Measurements from ENCODE around the gene LRCOL1. TPM values are rescaled to one million over a fixed set of nuclear protein-coding genes. Genes with fewer than 3 reads are reported as not detected.

The LRCOL1 gene
- total and polyA plus RNA-seq, 12 donors: 0.22 to 1.4 (median 1.2) TPM; not detected in 5

DNA sequence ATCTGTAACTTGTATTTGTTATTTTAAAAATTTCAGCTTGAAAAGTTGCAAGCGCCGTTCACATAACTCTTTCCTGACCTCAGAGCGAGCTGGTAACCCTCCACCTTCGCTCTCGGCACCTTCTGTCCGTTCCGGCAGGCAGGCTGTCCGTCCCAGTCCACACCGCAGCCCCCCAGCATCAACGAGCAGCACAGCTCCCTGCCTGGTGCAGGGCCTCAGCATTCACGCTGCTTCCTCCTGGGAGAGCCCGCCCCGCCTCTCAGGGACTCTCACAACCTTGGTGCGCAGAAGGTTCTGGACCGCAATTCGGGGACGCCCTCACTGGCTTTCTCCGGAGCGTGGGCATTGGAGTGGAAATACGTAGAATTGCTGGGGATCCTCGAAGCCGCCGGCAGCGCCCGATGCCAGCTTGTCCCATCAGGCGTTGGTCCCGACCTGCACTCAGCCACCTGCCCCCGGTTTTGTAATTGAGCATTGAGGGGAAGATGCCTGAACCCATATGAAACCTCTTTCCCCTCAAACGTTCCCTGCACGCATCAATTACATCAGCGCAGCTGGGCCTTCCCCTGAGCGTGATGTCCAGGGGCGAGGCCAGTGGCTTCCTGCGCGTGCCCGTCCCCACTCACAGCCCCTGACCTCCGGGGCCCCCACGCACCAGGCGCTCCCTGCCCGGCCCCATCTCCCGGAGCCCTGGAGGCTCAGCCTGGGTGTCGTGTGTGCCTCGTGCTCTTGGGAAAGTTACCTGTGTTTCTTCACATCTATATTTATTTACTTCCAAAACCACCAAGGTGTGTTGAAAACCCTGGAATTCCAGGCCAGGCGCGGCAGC, 19.1 kb downstream of the LRCOL1 start:
- Histone ChIP-seq H3K36me3 (replicated peaks in 1 of 2) (no peaks in the 10 kb centered on the region), H3K4me3 (no peak overlapping the region), H3K27me3 (no peaks in the 10 kb centered on the region), H3K9me3 (replicated peaks in 1 of 3) (no peaks in the 10 kb centered on the region), H3K27ac (no peak overlapping the region), H3K4me1 (replicated peaks in 1 of 2) (peaks cover 0 to 5% of the 10 kb centered on the region in 2 donors)
- 90 to 94% (median 91%) methylated on average over 37 to 45 of the region's 45 CpGs for WGBS, 4 donors
- DNase-seq: no peak
- TF ChIP-seq, protein P1, sequence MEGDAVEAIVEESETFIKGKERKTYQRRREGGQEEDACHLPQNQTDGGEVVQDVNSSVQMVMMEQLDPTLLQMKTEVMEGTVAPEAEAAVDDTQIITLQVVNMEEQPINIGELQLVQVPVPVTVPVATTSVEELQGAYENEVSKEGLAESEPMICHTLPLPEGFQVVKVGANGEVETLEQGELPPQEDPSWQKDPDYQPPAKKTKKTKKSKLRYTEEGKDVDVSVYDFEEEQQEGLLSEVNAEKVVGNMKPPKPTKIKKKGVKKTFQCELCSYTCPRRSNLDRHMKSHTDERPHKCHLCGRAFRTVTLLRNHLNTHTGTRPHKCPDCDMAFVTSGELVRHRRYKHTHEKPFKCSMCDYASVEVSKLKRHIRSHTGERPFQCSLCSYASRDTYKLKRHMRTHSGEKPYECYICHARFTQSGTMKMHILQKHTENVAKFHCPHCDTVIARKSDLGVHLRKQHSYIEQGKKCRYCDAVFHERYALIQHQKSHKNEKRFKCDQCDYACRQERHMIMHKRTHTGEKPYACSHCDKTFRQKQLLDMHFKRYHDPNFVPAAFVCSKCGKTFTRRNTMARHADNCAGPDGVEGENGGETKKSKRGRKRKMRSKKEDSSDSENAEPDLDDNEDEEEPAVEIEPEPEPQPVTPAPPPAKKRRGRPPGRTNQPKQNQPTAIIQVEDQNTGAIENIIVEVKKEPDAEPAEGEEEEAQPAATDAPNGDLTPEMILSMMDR (IDR thresholded peaks at IDR 0.05): no peak
- no peak for TF ChIP-seq POLR2A (IDR thresholded peaks at IDR 0.05)
- intact Hi-C loops (cut with DNase I): no loop called here

DNA sequence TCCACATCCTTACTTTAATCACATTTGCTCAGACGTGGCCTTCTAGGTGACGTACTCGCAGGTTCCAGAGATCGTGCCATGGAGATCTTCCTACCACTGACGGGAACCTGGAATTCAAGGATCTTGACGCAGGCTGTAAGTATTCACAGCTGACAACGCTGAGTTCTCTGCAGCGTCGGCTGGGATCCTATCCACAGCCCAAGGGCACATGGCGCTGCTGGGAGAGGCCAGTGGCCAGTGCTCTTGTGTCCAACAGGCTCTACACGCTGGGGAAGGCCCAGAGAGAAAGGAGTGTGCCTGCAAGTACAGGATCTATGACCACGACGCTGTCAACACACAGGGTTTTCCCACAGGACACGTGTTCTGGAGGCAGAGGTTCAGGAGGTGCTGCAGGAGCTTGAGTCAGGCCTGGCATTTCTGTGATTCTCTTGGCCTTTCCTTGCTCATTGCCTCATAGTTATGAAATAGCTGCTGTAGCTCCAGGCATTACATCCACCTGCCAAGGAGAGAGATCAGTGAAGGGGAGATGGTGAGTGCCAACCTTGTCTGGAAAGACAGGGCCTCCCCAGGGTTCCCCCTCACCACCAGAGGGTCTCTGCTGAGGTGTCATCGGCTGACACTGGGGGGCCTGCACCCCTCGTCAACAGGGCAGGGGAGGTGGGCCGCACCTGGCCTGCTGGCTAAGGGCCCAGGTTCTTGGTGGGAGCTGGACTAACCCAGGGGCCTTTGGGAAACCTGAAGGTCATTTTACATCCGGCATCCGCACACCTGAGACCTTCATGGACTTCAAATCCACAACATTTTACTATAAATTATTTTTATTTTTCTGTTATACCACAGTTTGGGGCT, 21.3 kb downstream of the LRCOL1 start:
- Histone ChIP-seq H3K4me1 (replicated peaks in 1 of 2) (peaks cover 0 to 5% of the 10 kb centered on the region in 2 donors), H3K9me3 (replicated peaks in 1 of 3) (no peaks in the 10 kb centered on the region), H3K4me3 (no peak overlapping the region), H3K27ac (no peak overlapping the region), H3K36me3 (replicated peaks in 1 of 2) (no peaks in the 10 kb centered on the region), H3K27me3 (no peaks in the 10 kb centered on the region)
- intact Hi-C loops (cut with DNase I): no loop called here
- TF ChIP-seq, protein P1 (IDR thresholded peaks at IDR 0.05): no peak
- no peak for TF ChIP-seq POLR2A (IDR thresholded peaks at IDR 0.05)
- 90 to 96% (median 93%) methylated on average over 17 to 19 of the region's 19 CpGs for WGBS, 4 donors
- DNase-seq: no peak

DNA sequence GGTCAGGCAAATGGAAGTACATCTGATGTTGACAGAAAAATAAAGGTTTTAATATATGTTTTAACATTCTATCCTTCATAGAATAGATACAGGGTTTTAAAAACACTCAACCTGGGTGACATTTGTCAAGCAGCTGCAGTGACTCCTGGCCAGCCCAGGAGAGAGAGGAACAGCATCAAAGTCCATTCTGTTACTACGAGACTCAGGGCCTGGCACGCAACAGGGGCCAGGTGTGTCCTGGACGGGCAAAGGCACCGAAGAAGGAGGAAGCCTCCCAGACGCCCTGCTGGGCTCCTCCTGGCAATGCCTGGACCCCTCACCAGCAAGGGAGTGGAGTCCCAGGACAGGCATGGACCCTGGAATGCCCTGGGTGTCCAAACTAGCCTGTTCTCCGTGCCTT, 22.1 kb downstream of the LRCOL1 start:
- no peaks in the 10 kb centered on the region for H3K9me3 ChIP-seq (replicated peaks in 1 of 3)
- H3K27ac ChIP-seq: no peak overlapping the region
- WGBS, 4 donors: 85 to 94% (median 89%) methylated on average over 3 to 6 of the region's 6 CpGs
- TF ChIP-seq, protein P1 (IDR thresholded peaks at IDR 0.05): no peak
- TF ChIP-seq POLR2A (IDR thresholded peaks at IDR 0.05): no peak
- H3K36me3 ChIP-seq (replicated peaks in 1 of 2): no peaks in the 10 kb centered on the region
- no peaks in the 10 kb centered on the region for H3K27me3 ChIP-seq
- intact Hi-C loops (cut with DNase I): no loop called here
- H3K4me3 ChIP-seq: no peak overlapping the region
- peaks cover 0 to under 1% of the 10 kb centered on the region in 2 donors for H3K4me1 ChIP-seq (replicated peaks in 1 of 2)
- no peak for DNase-seq

DNA sequence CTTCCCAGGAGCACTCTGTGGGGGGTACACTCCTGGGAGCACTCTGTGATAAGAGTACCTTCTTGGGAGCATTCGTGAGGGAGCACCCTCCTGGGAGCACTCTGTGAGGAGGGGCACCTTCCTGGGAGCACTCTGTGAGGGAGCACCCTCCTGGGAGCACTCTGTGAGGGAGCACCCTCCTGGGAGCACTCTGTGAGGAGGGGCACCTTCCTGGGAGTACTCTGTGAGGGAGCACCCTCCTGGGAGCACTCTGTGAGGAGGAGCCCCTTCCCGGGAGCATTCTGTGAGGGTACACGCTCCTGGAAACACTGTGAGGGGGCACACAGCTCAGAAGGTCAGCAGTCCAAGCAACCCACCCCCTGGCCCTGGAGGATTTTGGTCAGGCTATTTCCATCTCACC, 22.6 kb downstream of the LRCOL1 start:
- Histone ChIP-seq H3K4me1 (replicated peaks in 1 of 2) (no peaks in the 10 kb centered on the region), H3K4me3 (no peak overlapping the region), H3K27ac (no peak overlapping the region), H3K36me3 (replicated peaks in 1 of 2) (no peaks in the 10 kb centered on the region), H3K9me3 (replicated peaks in 1 of 3) (no peaks in the 10 kb centered on the region), H3K27me3 (no peaks in the 10 kb centered on the region)
- DNase-seq: no peak
- intact Hi-C loops (cut with DNase I): no loop called here
- no peak for TF ChIP-seq POLR2A (IDR thresholded peaks at IDR 0.05)
- 77 to 100% (median 81%) methylated on average over 1 to 3 of the region's 3 CpGs; no CpG with 5 or more reads in 1 of the 4 donors for WGBS, 4 donors

Measured in adrenal gland (tissue), 12 donors.